ENCODE results near the gene NAALADL2.

Gene NAALADL2

GRCh38 chr3:174859114-174859735 lies at the start of gene NAALADL2:
TSS of gene NAALADL2 (plus strand) at chr3:174859334.
- DNase-seq (ENCODE audit: low read depth), result no peak

GRCh38 chr3:174810254-174810653 lies 48.9 kb upstream of the NAALADL2 start:
- no peak for DNase-seq (ENCODE audit: low read depth)

- DNase-seq (ENCODE audit: low read depth), result no peak
These were observed 46.8 kb upstream of the NAALADL2 start for GRCh38 chr3:174812172-174812862.

- no peak for DNase-seq (ENCODE audit: low read depth)
These were observed 43.4 kb upstream of the NAALADL2 start for GRCh38 chr3:174815750-174816149.

- no peak for DNase-seq (ENCODE audit: low read depth)
These were observed 38.2 kb upstream of the NAALADL2 start for GRCh38 chr3:174820885-174821284.

GRCh38 chr3:174821477-174821876 lies 37.7 kb upstream of the NAALADL2 start:
- DNase-seq (ENCODE audit: low read depth), result no peak

GRCh38 chr3:174822320-174822719 lies 36.8 kb upstream of the NAALADL2 start:
- no peak for DNase-seq (ENCODE audit: low read depth)

GRCh38 chr3:174826069-174826468 lies 33.1 kb upstream of the NAALADL2 start:
- no peak for DNase-seq (ENCODE audit: low read depth)

GRCh38 chr3:174844746-174845145 lies 14.4 kb upstream of the NAALADL2 start:
- DNase-seq (ENCODE audit: low read depth), result no peak

GRCh38 chr3:174846055-174846454 lies 13.1 kb upstream of the NAALADL2 start:
- DNase-seq (ENCODE audit: low read depth), result no peak

GRCh38 chr3:174854987-174855386 lies 4.1 kb upstream of the NAALADL2 start:
- no peak for DNase-seq (ENCODE audit: low read depth)

GRCh38 chr3:174857301-174857700 lies 1.8 kb upstream of the NAALADL2 start:
- DNase-seq (ENCODE audit: low read depth), result no peak

- DNase-seq (ENCODE audit: low read depth), result no peak
These were observed 781 bp upstream of the NAALADL2 start for GRCh38 chr3:174858353-174858752.

- DNase-seq (ENCODE audit: low read depth), result no peak
These were observed 622 bp downstream of the NAALADL2 start for GRCh38 chr3:174859756-174860155.

GRCh38 chr3:174862101-174862500 lies 3.0 kb downstream of the NAALADL2 start:
- no peak for DNase-seq (ENCODE audit: low read depth)

- DNase-seq (ENCODE audit: low read depth), result no peak
These were observed 3.5 kb downstream of the NAALADL2 start for GRCh38 chr3:174862666-174863065.

- no peak for DNase-seq (ENCODE audit: low read depth)
These were observed 4.4 kb downstream of the NAALADL2 start for GRCh38 chr3:174863488-174863887.

- DNase-seq (ENCODE audit: low read depth), result no peak
These were observed 10.3 kb downstream of the NAALADL2 start for GRCh38 chr3:174869448-174869847.

GRCh38 chr3:174873832-174874657 lies 14.9 kb downstream of the NAALADL2 start:
- DNase-seq (ENCODE audit: low read depth), result no peak

- DNase-seq (ENCODE audit: low read depth), result no peak
These were observed 23.7 kb downstream of the NAALADL2 start for GRCh38 chr3:174882789-174883188.

- no peak for DNase-seq (ENCODE audit: low read depth)
These were observed 24.9 kb downstream of the NAALADL2 start for GRCh38 chr3:174883881-174884675.

All from stimulated activated CD8-positive, alpha-beta memory T cell treated with anti-CD3 and anti-CD28 coated beads, Interleukin-15, amount 100 ng/mL, for 1 hour (primary cell).